ENCODE data around the gene EFHC1. TPM values are rescaled to one million over a fixed set of nuclear protein-coding genes. Genes with fewer than 3 reads are reported as not detected.

The EFHC1 gene
- total RNA-seq, 2 donors from 2014 or later = 11.5 to 17.4 TPM

- no peaks in the 10 kb centered on the region for H3K9me3 ChIP-seq
- H3K36me3 ChIP-seq (replicated peaks in 1 of 2; ENCODE audit: insufficient read depth in 1 of 2, low read depth in 2 of 2) = no peaks in the 10 kb centered on the region
- no peaks in the 10 kb centered on the region for H3K4me1 ChIP-seq
- no peak for ATAC-seq
- no peak overlapping the region for H3K4me3 ChIP-seq
- H3K27ac ChIP-seq = no peak overlapping the region
- no peak for DNase-seq
- 92 to 97% methylated on average over 4 of the region's 4 CpGs for WGBS, 2 donors
- TF ChIP-seq POLR2A (IDR thresholded peaks at IDR 0.05) = no peak
- H3K27me3 ChIP-seq = no peaks in the 10 kb centered on the region
- intact Hi-C loops (cut with DNase I) = no loop called here
These were observed 54.0 kb downstream of the EFHC1 start for GRCh38 chr6:52474173-52474572.

GRCh38 chr6:52475307-52475706, 55.2 kb downstream of the EFHC1 start:
- Histone ChIP-seq H3K36me3 (replicated peaks in 1 of 2; ENCODE audit: insufficient read depth in 1 of 2, low read depth in 2 of 2) (no peaks in the 10 kb centered on the region), H3K27ac (no peak overlapping the region), H3K9me3 (no peaks in the 10 kb centered on the region), H3K4me3 (no peak overlapping the region), H3K4me1 (no peaks in the 10 kb centered on the region), H3K27me3 (no peaks in the 10 kb centered on the region)
- intact Hi-C loops (cut with DNase I) = no loop called here
- no peak for TF ChIP-seq POLR2A (IDR thresholded peaks at IDR 0.05)
- TF ChIP-seq, protein P1, sequence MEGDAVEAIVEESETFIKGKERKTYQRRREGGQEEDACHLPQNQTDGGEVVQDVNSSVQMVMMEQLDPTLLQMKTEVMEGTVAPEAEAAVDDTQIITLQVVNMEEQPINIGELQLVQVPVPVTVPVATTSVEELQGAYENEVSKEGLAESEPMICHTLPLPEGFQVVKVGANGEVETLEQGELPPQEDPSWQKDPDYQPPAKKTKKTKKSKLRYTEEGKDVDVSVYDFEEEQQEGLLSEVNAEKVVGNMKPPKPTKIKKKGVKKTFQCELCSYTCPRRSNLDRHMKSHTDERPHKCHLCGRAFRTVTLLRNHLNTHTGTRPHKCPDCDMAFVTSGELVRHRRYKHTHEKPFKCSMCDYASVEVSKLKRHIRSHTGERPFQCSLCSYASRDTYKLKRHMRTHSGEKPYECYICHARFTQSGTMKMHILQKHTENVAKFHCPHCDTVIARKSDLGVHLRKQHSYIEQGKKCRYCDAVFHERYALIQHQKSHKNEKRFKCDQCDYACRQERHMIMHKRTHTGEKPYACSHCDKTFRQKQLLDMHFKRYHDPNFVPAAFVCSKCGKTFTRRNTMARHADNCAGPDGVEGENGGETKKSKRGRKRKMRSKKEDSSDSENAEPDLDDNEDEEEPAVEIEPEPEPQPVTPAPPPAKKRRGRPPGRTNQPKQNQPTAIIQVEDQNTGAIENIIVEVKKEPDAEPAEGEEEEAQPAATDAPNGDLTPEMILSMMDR (IDR thresholded peaks at IDR 0.05) = no peak
- DNase-seq = no peak
- ATAC-seq = no peak
- WGBS, 2 donors = 77 to 85% methylated on average over 2 of the region's 2 CpGs

DNA sequence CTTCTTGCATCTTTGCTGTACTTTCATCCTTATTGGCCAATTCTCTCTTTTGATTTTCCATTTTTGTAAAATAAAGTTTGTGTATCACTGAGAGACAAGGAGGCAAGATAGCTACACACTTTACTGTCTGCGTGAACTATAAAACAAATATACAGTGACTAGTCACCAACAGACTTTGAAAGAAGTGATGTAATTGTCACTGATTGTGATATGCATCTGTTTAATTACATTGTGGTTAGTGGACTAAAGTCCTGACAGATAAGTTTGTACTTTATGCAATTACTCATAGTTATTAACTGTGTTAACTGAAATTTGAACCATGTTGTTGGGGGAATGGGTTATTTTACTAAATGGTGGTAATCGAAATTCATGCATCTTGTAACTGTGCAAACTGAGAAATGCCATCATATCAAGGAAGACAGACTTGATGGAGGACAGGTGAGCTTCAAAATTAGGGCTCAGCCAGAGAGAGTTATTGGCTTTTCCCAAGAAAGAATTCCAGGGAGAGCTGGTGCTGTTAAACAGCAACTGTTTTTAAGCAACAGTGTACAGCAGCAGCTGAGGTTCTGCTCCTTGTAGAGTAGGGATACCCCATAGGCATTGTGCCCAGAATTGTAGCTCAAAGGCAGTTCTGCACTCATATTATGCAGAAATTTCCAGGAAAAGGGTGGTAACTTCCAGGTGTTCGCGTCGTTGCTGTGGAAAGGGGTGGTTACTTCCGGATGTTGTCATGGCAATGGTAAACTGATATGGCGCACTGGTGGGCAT, 62.9 kb downstream of the EFHC1 start:
- no peaks in the 10 kb centered on the region for H3K4me1 ChIP-seq
- DNase-seq (no peak), ATAC-seq (no peak)
- no peaks in the 10 kb centered on the region for H3K9me3 ChIP-seq
- no peak overlapping the region for H3K27ac ChIP-seq
- no peaks in the 10 kb centered on the region for H3K36me3 ChIP-seq (replicated peaks in 1 of 2; ENCODE audit: insufficient read depth in 1 of 2, low read depth in 2 of 2)
- WGBS, 2 donors = 84 to 88% methylated on average over 7 of the region's 7 CpGs
- intact Hi-C loops (cut with DNase I) = no loop called here
- H3K4me3 ChIP-seq = no peak overlapping the region
- H3K27me3 ChIP-seq = no peaks in the 10 kb centered on the region
- TF ChIP-seq, protein P1 (IDR thresholded peaks at IDR 0.05) = no peak
- no peak for TF ChIP-seq POLR2A (IDR thresholded peaks at IDR 0.05)

DNA sequence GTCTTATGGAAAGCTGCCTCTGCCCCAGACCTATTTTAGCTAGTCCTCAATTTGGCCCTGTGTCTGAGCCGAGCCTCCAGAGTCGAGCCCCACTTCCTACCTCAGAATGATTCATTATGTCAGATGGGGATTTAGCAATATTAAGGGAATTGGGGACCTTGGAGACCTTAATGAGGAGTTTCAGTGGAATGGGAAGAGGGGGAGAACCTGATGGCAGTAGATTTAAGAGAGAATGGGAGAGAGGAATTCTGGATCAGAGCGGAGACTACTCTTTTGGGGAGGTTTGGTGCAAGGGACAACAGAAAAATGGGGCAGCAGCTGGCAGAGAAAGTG, 63.5 kb downstream of the EFHC1 start:
- no peaks in the 10 kb centered on the region for H3K36me3 ChIP-seq (replicated peaks in 1 of 2; ENCODE audit: insufficient read depth in 1 of 2, low read depth in 2 of 2)
- intact Hi-C loops (cut with DNase I) = no loop called here
- no peaks in the 10 kb centered on the region for H3K4me1 ChIP-seq
- no peaks in the 10 kb centered on the region for H3K27me3 ChIP-seq
- TF ChIP-seq POLR2A (IDR thresholded peaks at IDR 0.05) = no peak
- TF ChIP-seq, protein P1 (IDR thresholded peaks at IDR 0.05) = no peak
- no peak for DNase-seq
- WGBS, 2 donors = 88 to 91% methylated on average over 3 of the region's 3 CpGs
- no peak for ATAC-seq
- H3K4me3 ChIP-seq = no peak overlapping the region
- no peaks in the 10 kb centered on the region for H3K9me3 ChIP-seq
- H3K27ac ChIP-seq = no peak overlapping the region

DNA sequence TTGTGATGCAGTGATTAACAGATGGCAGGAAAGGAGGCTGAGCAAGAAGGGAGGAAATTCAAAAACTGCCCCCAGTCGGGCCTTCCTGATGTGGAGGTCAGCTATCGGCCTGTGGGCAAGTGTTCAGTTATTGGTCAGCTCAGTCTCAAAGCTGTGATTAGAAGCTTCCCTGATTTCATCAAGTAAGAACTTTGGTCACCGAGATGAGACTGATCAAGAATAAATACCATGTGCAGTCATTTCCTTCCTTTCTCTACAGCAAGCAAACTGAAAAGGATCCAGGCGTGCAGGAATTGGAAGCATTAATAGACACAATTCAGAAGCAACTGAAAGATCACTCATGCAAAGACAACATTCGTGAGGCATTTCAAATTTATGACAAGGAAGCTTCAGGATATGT, 69.7 kb downstream of the EFHC1 start:
- no peak for ATAC-seq
- intact Hi-C loops (cut with DNase I) = no loop called here
- H3K36me3 ChIP-seq (replicated peaks in 1 of 2; ENCODE audit: insufficient read depth in 1 of 2, low read depth in 2 of 2) = no peaks in the 10 kb centered on the region
- H3K4me1 ChIP-seq = no peaks in the 10 kb centered on the region
- no peak for DNase-seq
- no peak for TF ChIP-seq POLR2A (IDR thresholded peaks at IDR 0.05)
- TF ChIP-seq, protein P1 (IDR thresholded peaks at IDR 0.05) = no peak
- no peaks in the 10 kb centered on the region for H3K9me3 ChIP-seq
- no peak overlapping the region for H3K27ac ChIP-seq
- H3K27me3 ChIP-seq = no peaks in the 10 kb centered on the region
- 69 to 77% methylated on average over 5 of the region's 5 CpGs for WGBS, 2 donors
- no peak overlapping the region for H3K4me3 ChIP-seq
